ENCODE measurements around the gene TMEM139. TPM values are rescaled to one million over a fixed set of nuclear protein-coding genes. Genes with fewer than 3 reads are reported as not detected.
A peak's percentile ranks its signal among the peaks of the same experiment; 100 is the strongest.

The TMEM139 gene
- total and polyA plus RNA-seq, 7 experiments from 2014 or later = 0.32 to 0.62 (median 0.48) TPM; not detected in 1

DNA sequence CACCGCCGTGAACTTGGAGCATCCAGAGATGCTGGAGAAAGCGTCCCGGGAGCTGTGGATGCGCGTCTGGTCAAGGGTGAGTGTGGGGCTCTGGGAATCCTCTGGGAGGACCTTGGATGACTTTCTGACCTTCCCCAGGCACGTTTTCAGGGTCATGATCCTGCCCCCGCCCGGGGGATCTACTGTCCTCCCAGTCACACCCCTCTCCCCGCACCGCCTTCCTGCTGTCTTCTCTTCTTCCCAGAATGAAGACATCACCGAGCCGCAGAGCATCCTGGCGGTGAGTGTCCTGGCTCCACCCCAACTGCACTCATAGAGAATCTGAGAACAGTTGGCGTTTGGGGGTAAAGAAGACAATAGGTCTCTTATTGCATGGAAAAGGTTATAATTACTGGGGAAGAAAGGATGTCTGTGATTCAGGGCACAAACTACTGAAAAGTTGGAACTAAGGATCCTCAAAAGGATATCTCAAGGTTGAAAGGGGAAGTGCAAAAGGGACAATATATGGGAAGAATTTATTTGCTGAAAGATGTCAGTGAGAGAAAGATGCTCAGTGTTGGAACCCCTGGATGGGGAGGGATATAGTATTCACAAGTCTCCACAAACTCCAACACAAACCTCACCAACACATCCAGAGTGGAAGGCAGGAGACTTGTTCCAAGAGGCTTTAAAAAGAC is 19.6 kb upstream of the TMEM139 start:
- Mint-ChIP-seq H3K9me3 (peaks cover 0 to 4% (median 0%) of the 10 kb centered on the region in 11 donors), H3K27ac (peak overlapping the region; percentile 12 to 99 (median 97)), H3K4me1 (peaks cover 30 to 88% (median 62%) of the 10 kb centered on the region in 7 donors), H3K27me3 (no peaks in the 10 kb centered on the region), H3K36me3 (peaks cover 15 to 57% (median 28%) of the 10 kb centered on the region in 5 donors), H3K4me3 (peak overlapping the region; percentile 93 to 99 (median 97))
- no peaks in the 10 kb centered on the region for H3K27me3 ChIP-seq (ENCODE audit: control insufficient read depth in 2 of 2, insufficient read depth in 2 of 2, low read length in 2 of 2)
- intact Hi-C loops (cut with micrococcal nuclease) = no loop called here
- peak overlapping the region; percentile 90 for H3K4me3 ChIP-seq (ENCODE audit: low read length)
- POLR2A ChIA-PET = interaction anchor here (0.7 to 8.0 kb wide), 6 partner anchors 12 to 31 kb away, joined by 4 to 129 read pairs (median 34); partner anchors contain the start of gene CASP2
- H3K36me3 ChIP-seq (ENCODE audit: control insufficient read depth in 2 of 3, insufficient read depth in 3 of 3, low read length in 3 of 3) = peaks cover 0 to 40% (median 13%) of the 10 kb centered on the region in 3 experiments
- peaks cover 23 to 27% of the 10 kb centered on the region in 2 donors for H3K4me1 ChIP-seq (ENCODE audit: control insufficient read depth in 2 of 2, insufficient read depth in 2 of 2, low read length in 2 of 2)
- H3K27ac ChIP-seq (ENCODE audit: low read depth, low read length) = peak overlapping the region; percentile 84
- CTCF ChIA-PET = interaction anchor here (0.6 to 9.1 kb wide), 5 partner anchors 14 to 299 kb away, joined by 3 to 72 read pairs (median 4); no protein-coding TSS in a partner anchor
- DNase-seq (no peak), ATAC-seq (no peak)
- no peaks in the 10 kb centered on the region for H3K9me3 ChIP-seq (ENCODE audit: control insufficient read depth in 2 of 3, low read length in 3 of 3)

DNA sequence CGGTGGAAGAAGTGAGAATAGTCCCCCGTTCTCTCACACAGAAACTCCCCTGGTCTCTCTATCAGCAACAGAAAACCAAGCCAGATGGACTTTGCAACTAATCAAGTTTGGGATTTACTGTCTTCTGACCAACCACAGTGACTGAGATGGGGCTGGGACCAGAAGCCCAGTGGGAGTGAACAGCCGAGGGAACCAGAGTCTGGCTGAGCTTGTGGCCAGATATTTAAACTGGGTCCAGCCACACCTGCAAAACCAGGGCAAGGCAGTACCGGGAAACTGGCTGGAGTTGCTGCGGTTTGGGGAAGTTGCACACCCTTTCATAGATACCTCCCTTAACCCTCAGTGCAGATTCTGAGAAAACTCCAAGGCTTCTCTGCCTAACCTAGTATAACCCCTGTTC is 15.5 kb upstream of the TMEM139 start:
- H3K36me3 Mint-ChIP-seq = peaks cover 16 to 55% (median 25%) of the 10 kb centered on the region in 5 donors
- ChIA-PET POLR2A (interaction anchor here (0.8 to 1.6 kb wide), 4 partner anchors 10 to 29 kb away, joined by 3 to 4 read pairs (median 3); partner anchors contain the start of gene CASP2), CTCF (interaction anchor here (0.7 to 1.4 kb wide), 2 partner anchors 29 to 140 kb away, joined by 3 read pairs; no protein-coding TSS in a partner anchor)
- no peak for ATAC-seq
- peaks cover 20 to 61% (median 37%) of the 10 kb centered on the region in 7 donors for H3K4me1 Mint-ChIP-seq
- H3K9me3 Mint-ChIP-seq = peaks cover 0 to 1% (median 0%) of the 10 kb centered on the region in 11 donors
- no peaks in the 10 kb centered on the region for H3K27me3 Mint-ChIP-seq
- intact Hi-C loops (cut with micrococcal nuclease) = no loop called here
- H3K27ac ChIP-seq (ENCODE audit: low read depth, low read length) = no peak overlapping the region
- no peaks in the 10 kb centered on the region for H3K27me3 ChIP-seq (ENCODE audit: control insufficient read depth in 2 of 2, insufficient read depth in 2 of 2, low read length in 2 of 2)
- H3K4me3 ChIP-seq (ENCODE audit: low read length) = no peak overlapping the region
- no peak overlapping the region for H3K4me3 Mint-ChIP-seq
- H3K4me1 ChIP-seq (ENCODE audit: control insufficient read depth in 2 of 2, insufficient read depth in 2 of 2, low read length in 2 of 2) = peaks cover 14 to 18% of the 10 kb centered on the region in 2 donors
- peaks cover 0 to 32% (median 13%) of the 10 kb centered on the region in 3 experiments for H3K36me3 ChIP-seq (ENCODE audit: control insufficient read depth in 2 of 3, insufficient read depth in 3 of 3, low read length in 3 of 3)
- peak overlapping the region in 8 of 9 donors; percentile 5 to 99 (median 80) for H3K27ac Mint-ChIP-seq
- no peak for DNase-seq
- H3K9me3 ChIP-seq (ENCODE audit: control insufficient read depth in 2 of 3, low read length in 3 of 3) = no peaks in the 10 kb centered on the region

DNA sequence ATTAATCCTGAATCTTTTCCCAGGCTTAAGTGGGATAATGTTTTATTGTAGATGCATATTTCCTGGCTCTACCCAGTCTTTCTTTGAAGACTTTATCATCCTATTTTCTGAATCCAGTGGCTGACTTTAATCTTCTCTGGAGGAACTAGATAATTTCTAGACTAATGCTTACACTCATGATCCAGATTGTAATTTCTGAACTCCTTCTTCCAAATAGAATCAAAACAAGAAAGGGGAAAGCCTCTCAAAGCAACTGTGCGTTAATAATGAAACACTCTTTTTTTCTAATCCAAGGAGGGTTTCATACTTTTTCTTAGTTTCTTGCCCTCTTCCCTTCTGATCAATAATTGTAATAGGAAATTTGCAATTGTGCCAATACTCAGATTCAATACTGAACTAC is 13.5 kb upstream of the TMEM139 start:
- H3K4me3 ChIP-seq (ENCODE audit: low read length) = no peak overlapping the region
- CTCF ChIA-PET = interaction anchor here (0.8 kb wide), 1 partner anchor 28 kb away, joined by 3 read pairs; no protein-coding TSS in a partner anchor
- intact Hi-C loops (cut with micrococcal nuclease) = no loop called here

DNA sequence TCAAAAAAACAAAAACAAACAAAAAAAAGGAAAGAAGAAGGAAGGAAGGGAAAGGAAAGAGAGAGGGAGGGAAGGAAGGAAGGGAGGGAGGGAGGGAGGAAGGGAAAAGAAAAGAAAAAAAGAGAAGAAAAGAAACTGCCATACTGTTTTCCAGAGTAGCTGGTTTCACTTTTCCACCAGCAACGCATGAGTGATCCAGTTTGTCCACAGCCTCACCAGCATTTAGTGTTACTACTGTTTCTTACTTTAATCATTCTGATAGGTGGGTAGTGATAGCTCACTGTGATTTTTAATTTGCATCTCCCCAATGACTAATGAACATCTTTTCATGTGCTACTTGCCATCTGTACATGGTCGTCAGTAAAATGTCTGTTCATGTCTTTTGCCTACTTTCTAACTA is 11.9 kb upstream of the TMEM139 start:
- peak overlapping the region in 4 of 9 donors; percentile 28 to 74 (median 54) for H3K27ac Mint-ChIP-seq
- DNase-seq = no peak
- H3K36me3 Mint-ChIP-seq = peaks cover 4 to 32% (median 17%) of the 10 kb centered on the region in 5 donors
- peaks cover 0 to 21% (median 2%) of the 10 kb centered on the region in 3 experiments for H3K36me3 ChIP-seq (ENCODE audit: control insufficient read depth in 2 of 3, insufficient read depth in 3 of 3, low read length in 3 of 3)
- CTCF ChIA-PET = interaction anchor here (0.9 to 1.1 kb wide), 2 partner anchors 27 to 32 kb away, joined by 3 to 4 read pairs; no protein-coding TSS in a partner anchor
- no peaks in the 10 kb centered on the region for H3K27me3 ChIP-seq (ENCODE audit: control insufficient read depth in 2 of 2, insufficient read depth in 2 of 2, low read length in 2 of 2)
- H3K27ac ChIP-seq (ENCODE audit: low read depth, low read length) = no peak overlapping the region
- ATAC-seq = no peak
- H3K4me1 Mint-ChIP-seq = peaks cover 0 to 29% (median 14%) of the 10 kb centered on the region in 7 donors
- intact Hi-C loops (cut with micrococcal nuclease) = loop anchor here in 1 of 2 donors (1.0 kb wide), 1 partner anchor 9 kb away; no protein-coding TSS in a partner anchor
- peaks cover 0 to 1% (median 0%) of the 10 kb centered on the region in 11 donors for H3K9me3 Mint-ChIP-seq
- no peaks in the 10 kb centered on the region for H3K27me3 Mint-ChIP-seq
- H3K4me1 ChIP-seq (ENCODE audit: control insufficient read depth in 2 of 2, insufficient read depth in 2 of 2, low read length in 2 of 2) = no peaks in the 10 kb centered on the region
- H3K9me3 ChIP-seq (ENCODE audit: control insufficient read depth in 2 of 3, low read length in 3 of 3) = no peaks in the 10 kb centered on the region
- H3K4me3 ChIP-seq (ENCODE audit: low read length) = no peak overlapping the region
- POLR2A ChIA-PET = interaction anchor here (0.8 to 10.4 kb wide), 4 partner anchors 9 to 137 kb away, joined by 3 to 115 read pairs (median 4); partner anchors contain the start of genes CASP2 and GSTK1
- no peak overlapping the region for H3K4me3 Mint-ChIP-seq

More for the DNA sequence above, 13.5 kb upstream of the TMEM139 start:
- peaks cover 0 to 1% (median 0%) of the 10 kb centered on the region in 11 donors for H3K9me3 Mint-ChIP-seq
- H3K4me3 Mint-ChIP-seq = no peak overlapping the region
- Histone ChIP-seq H3K4me1 (ENCODE audit: control insufficient read depth in 2 of 2, insufficient read depth in 2 of 2, low read length in 2 of 2) (peaks cover 0 to 3% of the 10 kb centered on the region in 2 donors), H3K27ac (ENCODE audit: low read depth, low read length) (no peak overlapping the region), H3K9me3 (ENCODE audit: control insufficient read depth in 2 of 3, low read length in 3 of 3) (no peaks in the 10 kb centered on the region), H3K36me3 (ENCODE audit: control insufficient read depth in 2 of 3, insufficient read depth in 3 of 3, low read length in 3 of 3) (peaks cover 0 to 32% (median 8%) of the 10 kb centered on the region in 3 experiments), H3K27me3 (ENCODE audit: control insufficient read depth in 2 of 2, insufficient read depth in 2 of 2, low read length in 2 of 2) (no peaks in the 10 kb centered on the region)
- DNase-seq = no peak
- POLR2A ChIA-PET = interaction anchor here (0.7 to 2.0 kb wide), 6 partner anchors 11 to 473 kb away, joined by 3 to 5 read pairs (median 4); partner anchors contain the start of gene CASP2
- peaks cover 6 to 40% (median 18%) of the 10 kb centered on the region in 5 donors for H3K36me3 Mint-ChIP-seq
- H3K4me1 Mint-ChIP-seq = peaks cover 3 to 42% (median 20%) of the 10 kb centered on the region in 7 donors
- ATAC-seq = no peak
- H3K27me3 Mint-ChIP-seq = no peaks in the 10 kb centered on the region
- peak overlapping the region in 5 of 9 donors; percentile 14 to 74 (median 56) for H3K27ac Mint-ChIP-seq

DNA sequence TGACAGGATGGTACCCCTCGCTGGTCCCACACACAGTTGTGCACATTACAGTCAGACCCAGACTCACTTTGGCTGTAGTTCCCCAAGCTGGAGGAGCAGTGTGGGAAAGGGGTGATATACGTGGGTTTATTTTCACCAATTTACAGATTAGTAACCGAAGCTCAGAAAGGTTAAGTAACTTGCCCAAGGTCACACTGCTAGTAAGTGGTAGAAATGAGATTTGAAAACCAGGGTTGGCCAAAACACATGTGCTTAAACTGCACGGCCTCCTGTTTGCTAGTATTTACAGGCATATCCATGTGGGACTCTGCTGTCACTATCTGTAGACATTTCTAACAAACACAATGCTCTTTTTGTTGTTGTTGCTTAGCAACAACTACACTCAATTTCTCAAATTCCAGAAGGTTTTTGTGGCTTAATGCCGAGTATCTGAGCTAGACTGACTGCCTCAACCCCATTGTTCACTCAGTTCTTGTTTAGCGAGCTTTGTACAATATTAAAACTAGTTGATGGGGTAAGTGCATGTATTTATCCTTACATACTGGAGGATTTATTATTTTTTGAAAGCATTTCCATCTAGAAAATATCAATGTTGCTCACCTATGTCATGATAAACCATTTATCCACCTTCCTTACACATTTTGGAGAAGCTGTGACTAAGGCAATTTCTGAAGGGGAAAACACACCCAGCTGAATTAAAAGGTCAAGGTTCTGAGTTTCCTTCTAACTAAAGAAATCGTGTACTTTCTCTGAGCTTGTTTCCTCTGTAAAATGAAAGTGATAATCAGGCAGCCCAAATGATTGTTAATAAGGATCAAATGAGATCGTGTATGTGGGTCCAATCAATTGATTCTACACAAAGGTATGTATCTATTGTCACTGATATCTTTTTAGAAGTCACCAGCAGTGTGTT is 5.3 kb upstream of the TMEM139 start:
- DNase-seq = peak in 6 of 9 donors; percentile 32 to 57 (median 40)
- peak overlapping the region; percentile 29 to 85 (median 75) for H3K4me3 Mint-ChIP-seq
- CTCF ChIA-PET = interaction anchor here (0.6 to 3.0 kb wide), 10 partner anchors 21 to 800 kb away, joined by 3 to 18 read pairs (median 3); no protein-coding TSS in a partner anchor

More for the DNA sequence above, 5.3 kb upstream of the TMEM139 start:
- H3K27ac ChIP-seq (ENCODE audit: low read depth, low read length) = peak overlapping the region; percentile 59
- Mint-ChIP-seq H3K36me3 (no peaks in the 10 kb centered on the region), H3K27me3 (no peaks in the 10 kb centered on the region), H3K9me3 (no peaks in the 10 kb centered on the region), H3K4me1 (peaks cover 19 to 42% (median 38%) of the 10 kb centered on the region in 7 donors), H3K27ac (peak overlapping the region; percentile 46 to 94 (median 85))
- POLR2A ChIA-PET = interaction anchor here (0.6 to 10.4 kb wide), 12 partner anchors 8 to 101 kb away, joined by 3 to 115 read pairs (median 5); partner anchors contain the start of genes CASP2 and GSTK1
- H3K9me3 ChIP-seq (ENCODE audit: control insufficient read depth in 2 of 3, low read length in 3 of 3) = no peaks in the 10 kb centered on the region
- intact Hi-C loops (cut with micrococcal nuclease) = loop anchor here (1.0 to 2.0 kb wide), 2 partner anchors 9 to 17 kb away; partner anchors contain the start of genes GSTK1 (in 2 of the 2) and CASP2 (in 1 of the 2)
- no peaks in the 10 kb centered on the region for H3K36me3 ChIP-seq (ENCODE audit: control insufficient read depth in 2 of 3, insufficient read depth in 3 of 3, low read length in 3 of 3)
- peak; percentile 83 for ATAC-seq
- H3K4me1 ChIP-seq (ENCODE audit: control insufficient read depth in 2 of 2, insufficient read depth in 2 of 2, low read length in 2 of 2) = peaks cover 5 to 31% of the 10 kb centered on the region in 2 donors
- no peaks in the 10 kb centered on the region for H3K27me3 ChIP-seq (ENCODE audit: control insufficient read depth in 2 of 2, insufficient read depth in 2 of 2, low read length in 2 of 2)
- H3K4me3 ChIP-seq (ENCODE audit: low read length) = peak overlapping the region; percentile 42
